ENCODE results near the gene PLBD1.
A peak's percentile ranks its signal among the peaks of the same experiment; 100 is the strongest.

The PLBD1 gene

GRCh38 chr12:14482886-14483285 lies 84.8 kb downstream of the PLBD1 start:
- no peak for DNase-seq

- no peak for DNase-seq
Measured at GRCh38 chr12:14482361-14482760, 85.3 kb downstream of the PLBD1 start.

GRCh38 chr12:14481201-14481600 lies 86.5 kb downstream of the PLBD1 start:
- DNase-seq = no peak

GRCh38 chr12:14479004-14479403 lies 88.7 kb downstream of the PLBD1 start:
- DNase-seq = no peak

- DNase-seq = no peak
Measured at GRCh38 chr12:14473707-14474287, 93.9 kb downstream of the PLBD1 start.

- DNase-seq = no peak
Measured at GRCh38 chr12:14471497-14471896, 96.2 kb downstream of the PLBD1 start.

- no peak for DNase-seq
Measured at GRCh38 chr12:14460212-14460841, 107.4 kb downstream of the PLBD1 start.

GRCh38 chr12:14454098-14454907 lies 113.4 kb downstream of the PLBD1 start:
- peak; percentile 19 for DNase-seq

Data from NCI-H510A (cell line).